HCT116 (cell line): ENCODE measurements around the gene NHSL2. TPM values are rescaled to one million over a fixed set of nuclear protein-coding genes. Genes with fewer than 3 reads are reported as not detected.
A peak's percentile ranks its signal among the peaks of the same experiment; 100 is the strongest.

Experiments
- ATAC-seq: fragments of 200-7000 bp; cut with Tn5 transposase; 2 replicates; pipeline ENCODE4 v1.9.1; 2020; ENCODE audit warnings: mild to moderate bottlenecking, moderate library complexity
- BruUV-seq: library from RNA; stranded (reverse); fragments of 400-500 nt; replicated peaks from 2 replicates; lab custom pipeline; 2021; lab: Mats Ljungman, UMichigan
- CTCF ChIA-PET: fragments of 300-600 bp; sonication (Branson Sonifier 250); formaldehyde crosslinking; loops from one replicate; lab custom pipeline; 2021; ENCODE audit warnings: antibody characterized with exemption; lab: Charles Lee
- POLR2A ChIA-PET: fragments of 300-600, 350-600 bp; sonication (Branson Sonifier 250); formaldehyde crosslinking; loops from one replicate; lab custom pipeline; 2021; ENCODE audit warnings: antibody characterized with exemption; lab: Charles Lee
- RAD21 ChIA-PET, 2 experiments: fragments of 300-600 bp; sonication (Branson Sonifier 250); formaldehyde crosslinking; loops; one replicate each; lab custom pipeline; 2023; ENCODE audit warnings: low total read pairs in 2 of 2; ENCODE audit not compliant: uncharacterized antibody in 2 of 2, unreplicated experiment in 2 of 2, low non-redundant PET in 1 of 2; lab: Charles Lee
- DNase-seq: peaks from one replicate; pipeline ENCODE4 v3.0.0-alpha.2; 2010; ENCODE audit warnings: low read depth, low spot score
- H2AFZ ChIP-seq: fragments of 200-600 bp; shearing (Covaris generic), sonication (generic); 2 replicates; pipeline ENCODE4 v1.6.1; 2017; ENCODE audit warnings: low read depth, mixed run types, mixed read lengths, antibody characterized with exemption, low read length; ENCODE audit not compliant: poor library complexity, severe bottlenecking
- H3K27ac ChIP-seq: 2 replicates; pipeline ENCODE4 v1.5.1; 2012; ENCODE audit warnings: low read depth, low read length
- H3K27me3 ChIP-seq: fragments of 200-600 bp; sonication (generic); 2 replicates; pipeline ENCODE4 v1.6.1; 2016; ENCODE audit warnings: mixed run types, low read length, mixed read lengths; ENCODE audit not compliant: insufficient read depth
- H3K36me3 ChIP-seq, 2 experiments: fragments of 200-500 bp in 1 of 2; fragments of 200-600 bp in 1 of 2; sonication (Bioruptor generic) in 1 of 2; sonication (generic) in 1 of 2; 2 replicates each; pipeline versions ENCODE4 v1.5.1 to v1.6.1; 2014 to 2016; ENCODE audit warnings: low read length in 2 of 2, inconsistent platforms in 1 of 2, mixed read lengths in 1 of 2, mixed run types in 1 of 2; ENCODE audit not compliant: insufficient read depth in 2 of 2, control insufficient read depth in 1 of 2
- H3K4me1 ChIP-seq, 2 experiments: fragments of 200-600 bp in 1 of 2; sonication (generic) in 1 of 2; 2 replicates each; pipeline versions ENCODE4 v1.5.1 to v1.6.1; 2012 to 2017; ENCODE audit warnings: low read length in 2 of 2, inconsistent platforms in 1 of 2, mild to moderate bottlenecking in 1 of 2, mixed read lengths in 1 of 2, mixed run types in 1 of 2, moderate library complexity in 1 of 2; ENCODE audit not compliant: insufficient read depth in 2 of 2, control insufficient read depth in 1 of 2
- H3K4me2 ChIP-seq: fragments of 200-600 bp; sonication (generic); 2 replicates; pipeline ENCODE4 v1.6.1; 2017; ENCODE audit warnings: mixed run types, low read length, mixed read lengths
- H3K4me3 ChIP-seq, 2 experiments: fragments of 200-600 bp in 1 of 2; sonication (generic) in 1 of 2; replicated peaks in 1 of 2; 2 replicates each; pipeline ENCODE4 v1.5.1; 2011 to 2016; ENCODE audit warnings: low read length in 2 of 2, control low read depth in 1 of 2, low read depth in 1 of 2, mild to moderate bottlenecking in 1 of 2, mixed read lengths in 1 of 2, mixed run types in 1 of 2
- H3K79me2 ChIP-seq: fragments of 200-600 bp; sonication (generic); 2 replicates; pipeline ENCODE4 v1.6.1; 2017; ENCODE audit warnings: mild to moderate bottlenecking, mixed run types, low read length, moderate library complexity, mixed read lengths; ENCODE audit not compliant: insufficient read depth
- H3K9ac ChIP-seq: fragments of 200-600 bp; sonication (generic); 2 replicates; pipeline ENCODE4 v1.6.1; 2016; ENCODE audit warnings: low read length, mixed read lengths
- H3K9me2 ChIP-seq: fragments of 200-600 bp; sonication (generic), shearing (Covaris generic); 2 replicates; pipeline ENCODE4 v1.6.1; 2017; ENCODE audit warnings: mixed run types, mild to moderate bottlenecking, moderate library complexity; ENCODE audit not compliant: insufficient read depth
- H3K9me3 ChIP-seq, 2 experiments: fragments of 200-500 bp in 1 of 2; fragments of 200-600 bp in 1 of 2; sonication (Bioruptor generic) in 1 of 2; sonication (generic) in 1 of 2; 2 replicates each; pipeline ENCODE4 v1.6.1; 2014 to 2017; ENCODE audit warnings: low read length in 2 of 2, mixed read lengths in 2 of 2, inconsistent platforms in 1 of 2, low read depth in 1 of 2, mild to moderate bottlenecking in 1 of 2, mixed run types in 1 of 2, moderate library complexity in 1 of 2; ENCODE audit not compliant: control insufficient read depth in 1 of 2, insufficient read depth in 1 of 2
- H4K20me1 ChIP-seq: fragments of 200-600 bp; sonication (generic), shearing (Covaris generic); 2 replicates; pipeline ENCODE4 v1.6.1; 2017; ENCODE audit warnings: mixed run types, mild to moderate bottlenecking, moderate library complexity; ENCODE audit not compliant: insufficient read depth
- EGR1 ChIP-seq: IDR thresholded peaks from 2 replicates; pipeline ENCODE4 v1.6.1; 2012; ENCODE audit warnings: low read depth
- FOSL1 ChIP-seq: IDR thresholded peaks from 2 replicates; pipeline ENCODE4 v1.6.1; 2012; ENCODE audit warnings: low read depth
- JUND ChIP-seq: IDR thresholded peaks from 2 replicates; pipeline ENCODE4 v1.6.1; 2012
- POLR2A ChIP-seq: IDR thresholded peaks from 2 replicates; pipeline ENCODE4 v1.7.0; 2011; ENCODE audit warnings: borderline replicate concordance; ENCODE audit not compliant: insufficient read depth, insufficient read length; ENCODE audit errors: extremely low read depth
- POLR2AphosphoS5 ChIP-seq: IDR thresholded peaks from 2 replicates; pipeline ENCODE4 v1.6.1; 2011; ENCODE audit warnings: mild to moderate bottlenecking, low read depth, low read length, moderate library complexity
- RAD21 ChIP-seq: IDR thresholded peaks from 2 replicates; pipeline ENCODE4 v1.6.1; 2012; ENCODE audit warnings: low read depth, mild to moderate bottlenecking
- SP1 ChIP-seq: IDR thresholded peaks from 2 replicates; pipeline ENCODE4 v1.6.1; 2012; ENCODE audit warnings: low read depth
- TCF7L2 ChIP-seq: IDR thresholded peaks from 2 replicates; pipeline ENCODE4 v1.7.0; 2011; ENCODE audit warnings: borderline replicate concordance, inconsistent platforms; ENCODE audit not compliant: insufficient read depth, insufficient read length; ENCODE audit errors: extremely low read depth
- YY1 ChIP-seq: IDR thresholded peaks from 2 replicates; pipeline ENCODE4 v1.6.1; 2011; ENCODE audit warnings: low read length, low read depth, moderate library complexity, mild to moderate bottlenecking; ENCODE audit not compliant: insufficient replicate concordance; ENCODE audit errors: extremely low read depth
- ZFX ChIP-seq: fragments of 450-650 bp; IDR thresholded peaks from 2 replicates; pipeline ENCODE4 v1.6.1; 2017
- intact Hi-C: fragments of 100-400 bp; cut with micrococcal nuclease; formaldehyde crosslinking; loops from 2 replicates; pipeline ENCODE4 v1.10.0; 2022
- total RNA-seq: library from RNA; stranded (reverse); gene quantifications from one replicate; pipeline ENCODE4 v1.2.1, GENCODE V29; 2021; ENCODE audit not compliant: unreplicated experiment
- TF ChIP-seq, protein P1 (sequence below): IDR thresholded peaks from 2 replicates; pipeline ENCODE4 v1.6.1; 2012
- TF ChIP-seq, protein P2 (sequence below), 3 experiments: fragments of 200-600 bp in 1 of 3; sonication (generic) in 1 of 3; IDR thresholded peaks in 2 of 3; conservative IDR thresholded peaks in 1 of 3; 2 replicates each; pipeline ENCODE4 v1.5.1; 2012 to 2017; ENCODE audit warnings: low read depth in 2 of 3, low read length in 2 of 3, antibody characterized with exemption in 1 of 3, borderline replicate concordance in 1 of 3, control low read depth in 1 of 3, mild to moderate bottlenecking in 1 of 3, mixed read lengths in 1 of 3, mixed run types in 1 of 3, moderate library complexity in 1 of 3; ENCODE audit not compliant: insufficient read depth in 1 of 3
- TF ChIP-seq, protein P3 (sequence below): IDR thresholded peaks from 2 replicates; pipeline ENCODE4 v1.6.1; 2012
- TF ChIP-seq, protein P4 (sequence below): IDR thresholded peaks from 2 replicates; pipeline ENCODE4 v1.6.1; 2011; ENCODE audit warnings: mild to moderate bottlenecking, low read length, moderate library complexity; ENCODE audit not compliant: insufficient replicate concordance; ENCODE audit errors: extremely low read depth

The NHSL2 gene
- total RNA-seq, 1 experiment from 2014 or later = 0.22 TPM

DNA sequence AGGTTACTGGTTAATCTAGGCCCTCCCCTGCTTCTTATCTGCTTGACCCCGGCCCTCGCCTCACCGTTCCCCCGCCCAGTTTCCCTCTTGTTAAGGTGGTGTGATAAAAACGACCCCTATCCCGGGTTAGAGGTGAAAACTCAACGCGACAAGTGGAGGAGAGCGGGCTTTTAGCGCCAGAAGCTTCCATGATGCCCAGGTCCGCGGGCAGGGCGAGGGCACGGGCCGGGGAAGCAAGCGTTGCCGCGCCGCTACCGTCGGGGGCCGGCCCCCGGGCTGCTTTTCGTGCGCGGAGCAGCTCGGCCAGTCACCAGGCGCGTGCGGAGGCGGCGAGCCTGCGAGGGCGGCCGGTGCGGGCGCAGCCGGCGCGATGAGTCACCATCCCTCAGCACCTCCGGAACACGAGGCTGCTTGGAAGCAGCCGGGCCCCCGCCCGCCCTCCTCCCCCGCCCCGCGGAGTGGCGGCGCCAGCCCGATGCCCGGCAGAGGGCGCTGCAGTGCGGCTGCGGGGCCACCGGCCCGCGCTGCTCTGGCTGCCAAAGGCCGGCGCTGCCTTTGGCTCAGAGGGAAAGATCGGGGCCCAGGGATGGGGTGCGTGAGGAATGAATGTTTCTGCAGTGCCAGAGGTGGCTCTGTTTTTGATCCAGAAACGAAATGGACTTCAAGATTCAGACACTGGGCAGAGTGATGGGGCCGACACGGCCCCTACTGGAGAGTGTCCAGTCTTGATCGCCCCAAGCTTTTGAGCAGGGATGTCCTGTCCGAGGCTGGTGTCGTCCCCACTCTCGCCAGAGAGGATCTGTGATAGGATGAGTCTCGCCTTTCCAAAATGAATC lies 107.8 kb downstream of the NHSL2 start:
- TF ChIP-seq, protein P1, sequence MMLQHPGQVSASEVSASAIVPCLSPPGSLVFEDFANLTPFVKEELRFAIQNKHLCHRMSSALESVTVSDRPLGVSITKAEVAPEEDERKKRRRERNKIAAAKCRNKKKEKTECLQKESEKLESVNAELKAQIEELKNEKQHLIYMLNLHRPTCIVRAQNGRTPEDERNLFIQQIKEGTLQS = no peak
- TF ChIP-seq ZFX (no peak), POLR2A (no peak), POLR2AphosphoS5 (0 out of 2 replicates have a peak, but pooled peaks have one; percentile 17), RAD21 (peak; percentile 43; the same call in 1 of the 2 replicates), JUND (peak; percentile 49; the same call in 1 of the 2 replicates), TCF7L2 (peak; percentile 59), YY1 (peak; percentile 17), FOSL1 (peak; percentile 50), SP1 (no peak), EGR1 (peak; percentile 87)
- TF ChIP-seq, protein P2, sequence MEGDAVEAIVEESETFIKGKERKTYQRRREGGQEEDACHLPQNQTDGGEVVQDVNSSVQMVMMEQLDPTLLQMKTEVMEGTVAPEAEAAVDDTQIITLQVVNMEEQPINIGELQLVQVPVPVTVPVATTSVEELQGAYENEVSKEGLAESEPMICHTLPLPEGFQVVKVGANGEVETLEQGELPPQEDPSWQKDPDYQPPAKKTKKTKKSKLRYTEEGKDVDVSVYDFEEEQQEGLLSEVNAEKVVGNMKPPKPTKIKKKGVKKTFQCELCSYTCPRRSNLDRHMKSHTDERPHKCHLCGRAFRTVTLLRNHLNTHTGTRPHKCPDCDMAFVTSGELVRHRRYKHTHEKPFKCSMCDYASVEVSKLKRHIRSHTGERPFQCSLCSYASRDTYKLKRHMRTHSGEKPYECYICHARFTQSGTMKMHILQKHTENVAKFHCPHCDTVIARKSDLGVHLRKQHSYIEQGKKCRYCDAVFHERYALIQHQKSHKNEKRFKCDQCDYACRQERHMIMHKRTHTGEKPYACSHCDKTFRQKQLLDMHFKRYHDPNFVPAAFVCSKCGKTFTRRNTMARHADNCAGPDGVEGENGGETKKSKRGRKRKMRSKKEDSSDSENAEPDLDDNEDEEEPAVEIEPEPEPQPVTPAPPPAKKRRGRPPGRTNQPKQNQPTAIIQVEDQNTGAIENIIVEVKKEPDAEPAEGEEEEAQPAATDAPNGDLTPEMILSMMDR (IDR thresholded peaks at IDR 0.05 in 2 of 3, conservative IDR thresholded peaks at IDR 0.05 in 1 of 3; ENCODE audit: borderline replicate concordance in 1 of 3, insufficient read depth in 1 of 3, low read depth in 2 of 3, low read length in 2 of 3) = peak; percentile 42 to 60 (median 48); a peak in 5 of 6 replicates
- TF ChIP-seq, protein P3, sequence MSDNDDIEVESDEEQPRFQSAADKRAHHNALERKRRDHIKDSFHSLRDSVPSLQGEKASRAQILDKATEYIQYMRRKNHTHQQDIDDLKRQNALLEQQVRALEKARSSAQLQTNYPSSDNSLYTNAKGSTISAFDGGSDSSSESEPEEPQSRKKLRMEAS = peak; percentile 89
- TF ChIP-seq, protein P4, sequence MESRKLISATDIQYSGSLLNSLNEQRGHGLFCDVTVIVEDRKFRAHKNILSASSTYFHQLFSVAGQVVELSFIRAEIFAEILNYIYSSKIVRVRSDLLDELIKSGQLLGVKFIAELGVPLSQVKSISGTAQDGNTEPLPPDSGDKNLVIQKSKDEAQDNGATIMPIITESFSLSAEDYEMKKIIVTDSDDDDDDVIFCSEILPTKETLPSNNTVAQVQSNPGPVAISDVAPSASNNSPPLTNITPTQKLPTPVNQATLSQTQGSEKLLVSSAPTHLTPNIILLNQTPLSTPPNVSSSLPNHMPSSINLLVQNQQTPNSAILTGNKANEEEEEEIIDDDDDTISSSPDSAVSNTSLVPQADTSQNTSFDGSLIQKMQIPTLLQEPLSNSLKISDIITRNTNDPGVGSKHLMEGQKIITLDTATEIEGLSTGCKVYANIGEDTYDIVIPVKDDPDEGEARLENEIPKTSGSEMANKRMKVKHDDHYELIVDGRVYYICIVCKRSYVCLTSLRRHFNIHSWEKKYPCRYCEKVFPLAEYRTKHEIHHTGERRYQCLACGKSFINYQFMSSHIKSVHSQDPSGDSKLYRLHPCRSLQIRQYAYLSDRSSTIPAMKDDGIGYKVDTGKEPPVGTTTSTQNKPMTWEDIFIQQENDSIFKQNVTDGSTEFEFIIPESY = no peak
- intact Hi-C loops = loop anchor here (2.0 kb wide), 1 partner anchor 108 kb away; no protein-coding TSS in a partner anchor
- BruUV-seq = no TSS peak
- Histone ChIP-seq H3K9ac (peak overlapping the region; percentile 38), H3K4me3 (peak overlapping the region in 1 of 2 experiments; percentile 38; a peak in 2 of 4 replicates), H3K9me2 (no peaks in the 10 kb centered on the region), H2AFZ (peak overlapping the region; percentile 77), H3K79me2 (no peaks in the 10 kb centered on the region), H3K27me3 (no peaks in the 10 kb centered on the region), H4K20me1 (no peaks in the 10 kb centered on the region), H3K36me3 (no peaks in the 10 kb centered on the region), H3K4me1 (peaks cover 7 to 12% of the 10 kb centered on the region in 2 experiments; a peak in 3 of 4 replicates), H3K27ac (peak overlapping the region; percentile 35; the same call in 1 of the 2 replicates), H3K4me2 (peak overlapping the region; percentile 56), H3K9me3 (no peaks in the 10 kb centered on the region)
- DNase-seq = peak; percentile 55
- ChIA-PET RAD21 (no interaction called here), POLR2A (interaction anchor here (1.4 kb wide), 1 partner anchor 11 kb away, joined by 4 read pairs; no protein-coding TSS in a partner anchor), CTCF (interaction anchor here (0.7 to 2.3 kb wide), 9 partner anchors 8 to 522 kb away, joined by 3 to 21 read pairs (median 3); no protein-coding TSS in a partner anchor)
- ATAC-seq = peak; percentile 89
